K562 (cell line): ENCODE results near the gene PCNX2. TPM values are rescaled to one million over a fixed set of nuclear protein-coding genes. Genes with fewer than 3 reads are reported as not detected.

Experiments
- ATAC-seq: fragments of 200-7000 bp; cut with Tn5 transposase; 3 replicates; pipeline ENCODE4 v1.9.1; 2020; ENCODE audit warnings: moderate library complexity
- BruUV-seq: library from RNA; stranded (reverse); fragments of 400-500 nt; replicated peaks from 2 replicates; lab custom pipeline; 2021; lab: Mats Ljungman, UMichigan
- CTCF ChIA-PET: fragments of 300-600 bp; formaldehyde crosslinking; extraction: SDS; loops from one replicate; lab custom pipeline; 2021; ENCODE audit warnings: low intra/inter-chr PET ratio; lab: Yijun Ruan, JAX
- POLR2A ChIA-PET: fragments of 300-600, 350-650 bp; sonication (Branson Sonifier 250); formaldehyde crosslinking; extraction: SDS; loops from one replicate; lab custom pipeline; 2021; ENCODE audit warnings: antibody characterized with exemption, inconsistent platforms; lab: Yijun Ruan, JAX
- DNase-seq, 4 experiments: peaks; one replicate each; pipeline versions ENCODE4 v3.0.0 to v3.0.0-alpha.2; 2011 to 2018; ENCODE audit warnings: low spot score in 3 of 4, mixed read lengths in 3 of 4; ENCODE audit errors: extremely low read depth in 1 of 4
- FAIRE-seq: peaks from 2 replicates; lab custom pipeline; 2011; peaks lifted over from hg19 to GRCh38; lab: Jason Lieb, UNC
- H2AFZ ChIP-seq: 2 replicates; pipeline ENCODE4 v1.6.0; 2011; ENCODE audit warnings: low read depth, low read length, control low read depth, inconsistent platforms
- H3K27ac ChIP-seq: fragments of 200-600 bp; 3 replicates; pipeline ENCODE4 v1.8.0; 2011; ENCODE audit warnings: low read depth, mild to moderate bottlenecking, control low read depth, inconsistent platforms, low read length, moderate library complexity, mixed read lengths; ENCODE audit errors: extremely low read depth
- H3K27me3 ChIP-seq, 2 experiments: fragments of 300-600 bp in 1 of 2; 2 replicates in 1 of 2; 3 replicates in 1 of 2; pipeline versions ENCODE4 v1.6.0 to v1.8.0; 2011; ENCODE audit warnings: inconsistent platforms in 2 of 2, low read length in 2 of 2, mild to moderate bottlenecking in 1 of 2, mixed read lengths in 1 of 2, moderate library complexity in 1 of 2; ENCODE audit not compliant: control insufficient read depth in 2 of 2, insufficient read depth in 2 of 2
- H3K36me3 ChIP-seq: fragments of 300-600 bp; 3 replicates; pipeline ENCODE4 v1.8.0; 2011; ENCODE audit warnings: mild to moderate bottlenecking, low read length, inconsistent platforms; ENCODE audit not compliant: control insufficient read depth, insufficient read depth
- H3K4me1 ChIP-seq, 2 experiments: fragments of 200-600 bp in 1 of 2; replicated peaks in 1 of 2; 2 replicates in 1 of 2; 3 replicates in 1 of 2; pipeline versions ENCODE4 v1.5.1 to v1.8.0; 2011; ENCODE audit warnings: inconsistent platforms in 2 of 2, low read length in 2 of 2, mild to moderate bottlenecking in 1 of 2, mixed read lengths in 1 of 2, moderate library complexity in 1 of 2; ENCODE audit not compliant: control insufficient read depth in 2 of 2, insufficient read depth in 2 of 2
- H3K4me2 ChIP-seq: 2 replicates; pipeline ENCODE4 v1.6.1; 2011; ENCODE audit warnings: low read length, control low read depth, inconsistent platforms, mixed read lengths; ENCODE audit not compliant: insufficient read depth
- H3K4me3 ChIP-seq: fragments of 200-600 bp; sonication (generic), shearing (Covaris generic); 2 replicates; pipeline ENCODE4 v1.5.1; 2016; ENCODE audit warnings: control low read depth, inconsistent platforms
- H3K79me2 ChIP-seq: fragments of 200-600 bp; 3 replicates; pipeline ENCODE4 v1.8.0; 2011; ENCODE audit warnings: low read length, inconsistent platforms; ENCODE audit not compliant: control insufficient read depth, insufficient read depth
- H3K9ac ChIP-seq, 2 experiments: 2 replicates each; pipeline versions ENCODE4 v1.6.0 to v1.6.1; 2011; ENCODE audit warnings: low read depth in 2 of 2, low read length in 2 of 2, control low read depth in 1 of 2, inconsistent platforms in 1 of 2, mild to moderate bottlenecking in 1 of 2, mixed read lengths in 1 of 2; ENCODE audit not compliant: insufficient read depth in 1 of 2
- H3K9me1 ChIP-seq: one replicate; pipeline ENCODE4 v1.6.0; 2011; ENCODE audit warnings: inconsistent platforms, mild to moderate bottlenecking, low read length, moderate library complexity; ENCODE audit not compliant: control insufficient read depth, insufficient read depth
- H3K9me3 ChIP-seq: replicated peaks from 2 replicates; pipeline ENCODE4 v1.5.1; 2011; ENCODE audit warnings: low read depth, low read length, inconsistent platforms; ENCODE audit not compliant: control insufficient read depth, insufficient read depth
- H4K20me1 ChIP-seq: replicated peaks from 2 replicates; pipeline ENCODE4 v1.6.1; 2011; ENCODE audit warnings: low read length, inconsistent platforms, mixed read lengths; ENCODE audit not compliant: control insufficient read depth, insufficient read depth
- ARNT ChIP-seq, 2 experiments: fragments of 450-650 bp; IDR thresholded peaks; 2 replicates each; pipeline ENCODE4 v1.6.1; 2016; ENCODE audit warnings: mild to moderate bottlenecking in 1 of 2
- DNMT1 ChIP-seq: fragments of 450-650 bp; IDR thresholded peaks from 2 replicates; pipeline ENCODE4 v1.6.1; 2016; ENCODE audit warnings: antibody characterized with exemption, mild to moderate bottlenecking
- HDAC1 ChIP-seq, 2 experiments: fragments of 450-650 bp; IDR thresholded peaks; 2 replicates each; pipeline ENCODE4 v1.6.1; 2016 to 2017; ENCODE audit warnings: inconsistent platforms in 1 of 2, mild to moderate bottlenecking in 1 of 2, moderate library complexity in 1 of 2
- ZNF316 ChIP-seq: fragments of 450-650 bp; IDR thresholded peaks from 2 replicates; pipeline ENCODE4 v1.6.1; 2016
- WGBS: fragments of 100-300 bp; shearing (Covaris generic); methylation state at CpG from one replicate; pipeline ENCODE4 v1.1.6; 2016; ENCODE audit warnings: low coverage, mixed read lengths; ENCODE audit not compliant: insufficient coverage; ENCODE audit errors: missing lambda C conversion rate; 5-methylcytosine and 5-hydroxymethylcytosine counted together
- in situ Hi-C: fragments of 300-500 bp; cut with MboI; formaldehyde crosslinking; loops from 4 replicates; pipeline ENCODE4 v1.15.0; 2018; ENCODE audit warnings: inconsistent platforms, mixed read lengths
- intact Hi-C: fragments of 100-400 bp; cut with micrococcal nuclease; formaldehyde crosslinking; loops from 2 replicates; pipeline ENCODE4 v1.14.2; 2022
- polyA plus RNA-seq, 8 experiments: library from polyadenylated mRNA; depleted of rRNA in 4 of 8; stranded (reverse) in 5 of 8; unstranded in 3 of 8; fragments of >200 nt; fragmentation: Nextera tagmentation in 2 of 8; fragmentation: Illumina TruSeq in 1 of 8; extraction: Ambion mirVana in 2 of 8; extraction: Trizol in 1 of 8; gene quantifications; 2 replicates each; pipeline versions ENCODE4 v1.2.1 to v1.2.3, GENCODE V29; 2011 to 2014; ENCODE audit warnings: inconsistent platforms in 1 of 8, missing spikeins in 1 of 8
- total RNA-seq, 7 experiments: library from RNA; depleted of rRNA in 6 of 7; stranded (reverse); fragments of >200 nt in 6 of 7; fragmentation: Illumina TruSeq in 2 of 7; extraction: Trizol in 2 of 7; gene quantifications; 2 replicates each; pipeline versions ENCODE4 v1.2.1 to v1.2.3, GENCODE V29; 2011 to 2021; ENCODE audit warnings: low replicate concordance in 1 of 7
- TF ChIP-seq, protein P1 (sequence below): fragments of 450-650 bp; formaldehyde crosslinking; IDR thresholded peaks from 2 replicates; pipeline ENCODE4 v1.4.0; 2022; ENCODE audit warnings: missing genetic modification characterization

PCNX2 gene
- total and polyA plus RNA-seq, 9 of the 15 experiments (the other 6 are each of a cell fraction or from before 2014, with no cell fraction given): 0.07 to 0.33 TPM; not detected in 7

- Histone ChIP-seq H3K27ac (no peak overlapping the region), H3K4me2 (no peak overlapping the region), H3K9me3 (no peaks in the 10 kb centered on the region), H3K4me3 (no peak overlapping the region), H3K4me1 (no peaks in the 10 kb centered on the region), H3K79me2 (no peaks in the 10 kb centered on the region), H3K9ac (no peak overlapping the region), H3K36me3 (no peaks in the 10 kb centered on the region), H4K20me1 (no peaks in the 10 kb centered on the region), H3K27me3 (peaks cover 0 to 3% of the 10 kb centered on the region in 2 experiments; a peak in 1 of 5 replicates), H3K9me1 (no peaks in the 10 kb centered on the region), H2AFZ (no peak overlapping the region)
- intact Hi-C loops: no loop called here
- FAIRE-seq: no peak
- ChIA-PET CTCF (no interaction called here), POLR2A (no interaction called here)
- DNase-seq: no peak
- no TSS peak for BruUV-seq
- WGBS: 0% methylated on average over 1 of the region's 1 CpG
- TF ChIP-seq DNMT1: no peak
- TF ChIP-seq ARNT (IDR thresholded peaks at IDR 0.05): no peak
- no peak for ATAC-seq
- in situ Hi-C loops: no loop called here
These were observed 219.6 kb downstream of the PCNX2 start for GRCh38 chr1:233075915-233076295.

- H3K4me2 ChIP-seq: no peak overlapping the region
- H3K4me1 ChIP-seq: no peaks in the 10 kb centered on the region; a peak in 1 of 5 replicates
- DNase-seq (no peak), FAIRE-seq (no peak), ATAC-seq (no peak)
- ChIA-PET CTCF (no interaction called here), POLR2A (no interaction called here)
- H3K4me3 ChIP-seq: no peak overlapping the region
- intact Hi-C loops: no loop called here
- no peaks in the 10 kb centered on the region for H3K9me3 ChIP-seq
- H3K9me1 ChIP-seq: no peaks in the 10 kb centered on the region
- WGBS: 0% methylated on average over 2 of the region's 2 CpGs
- no peak overlapping the region for H3K27ac ChIP-seq
- H4K20me1 ChIP-seq: no peaks in the 10 kb centered on the region
- H2AFZ ChIP-seq: no peak overlapping the region
- H3K9ac ChIP-seq: no peak overlapping the region
- in situ Hi-C loops: no loop called here
- H3K36me3 ChIP-seq: no peaks in the 10 kb centered on the region
- BruUV-seq: no TSS peak
- H3K27me3 ChIP-seq: no peaks in the 10 kb centered on the region
- TF ChIP-seq, protein P1, sequence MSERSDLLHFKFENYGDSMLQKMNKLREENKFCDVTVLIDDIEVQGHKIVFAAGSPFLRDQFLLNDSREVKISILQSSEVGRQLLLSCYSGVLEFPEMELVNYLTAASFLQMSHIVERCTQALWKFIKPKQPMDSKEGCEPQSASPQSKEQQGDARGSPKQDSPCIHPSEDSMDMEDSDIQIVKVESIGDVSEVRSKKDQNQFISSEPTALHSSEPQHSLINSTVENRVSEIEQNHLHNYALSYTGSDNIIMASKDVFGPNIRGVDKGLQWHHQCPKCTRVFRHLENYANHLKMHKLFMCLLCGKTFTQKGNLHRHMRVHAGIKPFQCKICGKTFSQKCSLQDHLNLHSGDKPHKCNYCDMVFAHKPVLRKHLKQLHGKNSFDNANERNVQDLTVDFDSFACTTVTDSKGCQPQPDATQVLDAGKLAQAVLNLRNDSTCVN (CRISPR knock-in tag): no peak
- TF ChIP-seq ZNF316 (no peak), HDAC1 (IDR thresholded peaks at IDR 0.05) (no peak)
- TF ChIP-seq, all 486 proteins: peak for 0
- H3K79me2 ChIP-seq: no peaks in the 10 kb centered on the region
These were observed 229.4 kb downstream of the PCNX2 start for GRCh38 chr1:233066087-233066486.
